HG03064 (cell line): ENCODE results near the gene DHX9.

ENCODE experiments used
- ATAC-seq: cut with Tn5 transposase; IDR thresholded peaks from one replicate; pipeline ENCODE4 v1.9.1; 2021; ENCODE audit warnings: low read depth; ENCODE audit not compliant: unreplicated experiment

The DHX9 gene

GRCh38 chr1:182835806-182836205 lies 3.3 kb upstream of the DHX9 start:
- ATAC-seq: no peak

- ATAC-seq: no peak
Measured at GRCh38 chr1:182841368-182841988, 2.3 kb downstream of the DHX9 start.

GRCh38 chr1:182842265-182842664 lies 3.1 kb downstream of the DHX9 start:
- ATAC-seq: no peak

GRCh38 chr1:182845379-182845778 lies 6.2 kb downstream of the DHX9 start:
- no peak for ATAC-seq

- no peak for ATAC-seq
Measured at GRCh38 chr1:182845894-182846293, 6.7 kb downstream of the DHX9 start.

GRCh38 chr1:182847105-182847504 lies 8.0 kb downstream of the DHX9 start:
- no peak for ATAC-seq

GRCh38 chr1:182848736-182849135 lies 9.6 kb downstream of the DHX9 start:
- ATAC-seq: no peak

GRCh38 chr1:182850319-182850718 lies 11.2 kb downstream of the DHX9 start:
- ATAC-seq: no peak

GRCh38 chr1:182851825-182852224 lies 12.7 kb downstream of the DHX9 start:
- ATAC-seq: no peak

- ATAC-seq: no peak
Measured at GRCh38 chr1:182855911-182856310, 16.8 kb downstream of the DHX9 start.

GRCh38 chr1:182857212-182857611 lies 18.1 kb downstream of the DHX9 start:
- ATAC-seq: no peak

- ATAC-seq: no peak
Measured at GRCh38 chr1:182860658-182861057, 21.5 kb downstream of the DHX9 start.

GRCh38 chr1:182861994-182862393 lies 22.8 kb downstream of the DHX9 start:
- ATAC-seq: no peak

GRCh38 chr1:182862827-182863226 lies 23.7 kb downstream of the DHX9 start:
- no peak for ATAC-seq

- no peak for ATAC-seq
Measured at GRCh38 chr1:182863940-182864339, 24.8 kb downstream of the DHX9 start.

GRCh38 chr1:182867861-182868260 lies 28.7 kb downstream of the DHX9 start:
- no peak for ATAC-seq

- no peak for ATAC-seq
Measured at GRCh38 chr1:182869241-182869666, 30.1 kb downstream of the DHX9 start.

GRCh38 chr1:182872881-182873280 lies 33.7 kb downstream of the DHX9 start:
- ATAC-seq: no peak

- ATAC-seq: no peak
Measured at GRCh38 chr1:182875889-182876288, 36.7 kb downstream of the DHX9 start.

GRCh38 chr1:182877331-182877730 lies 38.2 kb downstream of the DHX9 start:
- ATAC-seq: no peak

- no peak for ATAC-seq
Measured at GRCh38 chr1:182877842-182878241, 38.7 kb downstream of the DHX9 start.

GRCh38 chr1:182884872-182885271 lies 45.7 kb downstream of the DHX9 start:
- no peak for ATAC-seq

- ATAC-seq: no peak
Measured at GRCh38 chr1:182885591-182885990, 46.4 kb downstream of the DHX9 start.
